OCI-M2 (cell line): Measurements from ENCODE around the gene LIN52.
"Not testable (repeated sequence)": the region's sequence is repeated elsewhere in the genome, so short reads cannot be mapped to it uniquely, and the experiment has no call there.

Source experiments
- DNase-seq: peaks from one replicate; lab custom pipeline; 2025; ENCODE audit not compliant: unreplicated experiment; lab: John Stamatoyannopoulos, UW

Gene LIN52

GRCh38 chr14:74105381-74105780 lies 20.6 kb downstream of the LIN52 start:
- DNase-seq, result no peak

GRCh38 chr14:74109369-74109768 lies 24.6 kb downstream of the LIN52 start:
- DNase-seq, result no peak

GRCh38 chr14:74111395-74112216 lies 26.9 kb downstream of the LIN52 start:
- DNase-seq, result peak; percentile 2

- not testable (repeated sequence) for DNase-seq
Observed at GRCh38 chr14:74125487-74125886, 40.7 kb downstream of the LIN52 start.

DNA sequence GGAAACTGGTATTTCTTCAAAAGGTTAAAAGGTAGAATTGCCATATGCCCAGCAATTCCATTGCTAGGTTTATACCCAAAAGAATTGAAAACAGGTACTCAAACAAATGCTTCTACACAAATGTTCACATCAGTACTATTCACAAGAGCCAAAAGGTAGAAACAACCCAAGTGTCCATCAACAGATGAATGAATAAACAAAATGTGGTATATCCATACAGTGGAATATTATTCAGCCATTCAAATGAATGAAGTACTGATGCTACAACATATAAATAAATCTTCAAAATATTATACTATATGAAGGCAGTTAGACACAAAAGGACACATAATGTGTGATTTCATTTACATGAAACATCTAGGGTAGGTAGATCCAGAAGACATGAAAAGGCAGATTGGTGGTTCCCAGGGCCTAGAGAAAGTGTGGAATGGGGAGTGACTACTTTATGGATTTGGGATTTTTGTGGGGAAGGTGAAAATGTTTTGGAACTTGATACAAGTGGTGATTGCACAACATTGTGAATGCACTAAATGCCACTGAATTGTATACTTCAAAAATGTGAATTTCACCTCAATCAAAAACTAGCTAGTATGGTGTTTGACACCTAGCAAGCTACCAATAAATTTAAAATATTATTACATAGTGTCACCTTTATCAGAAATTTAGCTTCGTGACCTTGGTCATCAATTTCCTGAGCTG lies 41.7 kb downstream of the LIN52 start:
- DNase-seq, result no peak

DNA sequence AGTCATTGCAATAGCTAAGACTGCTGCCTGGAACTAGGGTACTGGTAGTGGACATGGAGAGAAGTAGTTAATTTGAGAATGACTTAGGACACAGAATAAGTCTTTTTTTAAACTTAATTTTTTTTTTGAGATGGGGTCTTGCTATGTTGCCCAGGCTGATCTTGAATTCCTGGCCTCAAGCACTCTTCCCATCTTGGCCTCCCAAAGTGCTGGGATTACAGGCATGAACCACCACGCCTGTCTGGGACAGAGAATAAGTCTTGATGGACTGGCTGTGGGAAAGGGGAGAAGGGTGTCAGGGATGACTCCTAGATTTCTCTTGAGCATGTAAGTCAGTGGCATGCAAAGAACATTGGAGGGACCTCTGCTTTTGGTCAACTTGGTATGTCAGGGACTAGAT lies 42.9 kb downstream of the LIN52 start:
- no peak for DNase-seq

DNA sequence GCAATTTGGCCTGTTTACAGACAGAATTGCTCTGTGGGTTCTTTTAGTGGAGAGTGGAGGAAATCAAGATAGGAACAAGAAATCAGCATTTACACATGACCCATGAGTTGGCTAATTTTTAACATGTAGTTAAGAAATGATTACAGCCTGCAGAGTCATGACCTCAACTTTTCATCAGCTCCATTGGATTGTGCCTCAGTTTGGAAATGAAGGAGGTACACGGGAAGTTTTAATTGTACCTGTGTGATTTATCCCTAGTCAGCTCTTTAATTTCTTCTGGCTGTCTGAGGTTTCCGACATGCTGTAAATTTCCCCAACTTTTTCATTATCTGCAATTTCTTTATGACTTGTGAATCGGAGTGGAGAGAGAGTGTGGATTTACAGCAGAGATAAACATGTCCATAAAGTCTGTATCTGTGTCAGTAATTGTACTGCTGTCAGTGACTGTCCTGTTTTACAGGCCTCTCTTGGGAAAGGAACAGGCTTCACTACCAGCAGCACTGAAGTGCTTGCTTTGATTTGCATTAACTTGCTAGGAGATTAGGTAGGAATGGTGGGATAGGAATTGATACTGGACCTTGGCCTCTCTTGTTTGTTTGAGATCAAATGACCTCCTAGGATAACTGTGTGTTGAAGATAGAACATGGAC lies 49.2 kb downstream of the LIN52 start:
- no peak for DNase-seq

- no peak for DNase-seq
Observed at GRCh38 chr14:74134484-74134883, 49.7 kb downstream of the LIN52 start.

- no peak for DNase-seq
Observed at GRCh38 chr14:74135426-74135825, 50.7 kb downstream of the LIN52 start.

DNA sequence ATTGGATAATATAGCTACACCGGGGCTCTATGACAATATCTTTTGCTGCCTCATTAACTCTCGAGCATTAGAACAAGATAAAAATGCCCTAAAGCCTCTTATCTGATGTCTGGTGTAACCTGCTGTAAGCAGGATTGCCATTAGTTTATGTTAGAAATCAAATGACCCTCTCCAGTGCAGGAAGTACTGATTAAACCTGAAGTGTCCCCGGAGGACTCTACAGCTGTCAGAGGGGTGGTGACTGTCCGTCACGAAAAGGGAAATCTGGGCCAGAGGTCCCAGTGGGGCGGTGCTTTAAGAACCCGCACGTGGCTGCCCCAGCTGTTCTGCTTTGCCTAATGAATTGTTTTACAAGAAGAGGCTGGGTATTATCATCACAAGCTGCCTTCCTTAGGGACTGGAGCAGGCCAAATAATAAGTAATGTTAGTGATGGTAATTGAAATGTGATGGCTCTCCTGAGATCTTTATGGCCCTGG lies 55.7 kb downstream of the LIN52 start:
- no peak for DNase-seq

- no peak for DNase-seq
Observed at GRCh38 chr14:74141703-74142102, 56.9 kb downstream of the LIN52 start.

- DNase-seq, result no peak
Observed at GRCh38 chr14:74142523-74142922, 57.8 kb downstream of the LIN52 start.

GRCh38 chr14:74144789-74145188 lies 60.0 kb downstream of the LIN52 start:
- DNase-seq, result no peak

- DNase-seq, result no peak
Observed at GRCh38 chr14:74147571-74147970, 62.8 kb downstream of the LIN52 start.

DNA sequence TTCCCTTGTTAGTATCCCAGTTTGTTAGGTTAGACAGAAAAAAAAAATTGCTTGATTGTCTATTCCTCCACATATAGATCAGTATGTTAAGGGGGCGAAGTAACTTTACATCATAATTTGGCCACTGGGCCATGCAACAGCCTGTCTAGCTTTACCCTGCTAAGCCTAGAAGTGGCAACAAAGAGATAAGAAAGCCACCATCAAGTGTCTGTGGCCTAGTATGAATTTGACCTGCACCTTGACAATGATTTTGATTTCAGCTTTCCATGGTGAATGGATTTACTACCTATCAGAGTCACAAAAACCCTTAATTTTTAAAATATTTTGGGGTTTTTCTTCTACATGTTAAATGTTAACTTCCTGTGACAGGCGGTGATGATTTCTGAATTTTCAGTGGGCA lies 63.9 kb downstream of the LIN52 start:
- no peak for DNase-seq

DNA sequence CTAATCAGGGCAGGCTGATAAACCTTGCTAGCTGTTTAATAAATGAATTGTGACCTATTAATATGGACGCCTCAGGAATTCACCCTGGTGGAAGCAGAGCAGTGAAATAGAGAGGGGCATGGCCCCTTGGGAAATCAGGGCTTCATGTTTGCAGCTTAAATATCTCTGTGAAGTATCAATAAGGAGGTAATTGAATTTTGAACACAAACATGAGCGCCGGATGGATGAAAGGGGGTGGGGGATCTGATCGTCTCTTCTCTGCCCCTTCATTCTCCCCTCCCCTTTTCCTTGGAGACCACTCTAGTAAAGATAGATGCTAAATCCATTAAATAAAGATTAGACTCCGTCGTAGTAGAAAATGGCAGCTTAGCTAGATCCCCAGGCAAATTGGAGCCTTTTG lies 70.5 kb downstream of the LIN52 start:
- no peak for DNase-seq

GRCh38 chr14:74155749-74156148 lies 71.0 kb downstream of the LIN52 start:
- no peak for DNase-seq

DNA sequence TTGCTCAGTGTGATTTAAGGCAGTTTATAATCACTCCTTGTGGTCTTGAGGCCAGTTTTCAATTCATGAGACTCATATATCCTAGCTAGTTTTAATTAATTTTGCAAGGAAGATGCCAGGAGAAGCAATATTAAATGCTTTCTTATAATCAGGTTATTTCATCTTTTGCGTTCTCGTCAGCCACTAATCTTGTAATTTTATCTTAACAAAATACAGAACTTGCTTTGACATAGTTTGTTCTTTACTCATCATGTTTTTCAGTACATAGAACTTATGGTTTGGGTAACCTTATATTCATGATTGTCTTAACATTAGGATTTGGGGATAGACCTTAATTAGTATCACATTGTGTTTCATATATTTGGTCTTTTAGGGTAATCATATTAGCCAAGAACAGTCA lies 76.0 kb downstream of the LIN52 start:
- DNase-seq, result no peak

DNA sequence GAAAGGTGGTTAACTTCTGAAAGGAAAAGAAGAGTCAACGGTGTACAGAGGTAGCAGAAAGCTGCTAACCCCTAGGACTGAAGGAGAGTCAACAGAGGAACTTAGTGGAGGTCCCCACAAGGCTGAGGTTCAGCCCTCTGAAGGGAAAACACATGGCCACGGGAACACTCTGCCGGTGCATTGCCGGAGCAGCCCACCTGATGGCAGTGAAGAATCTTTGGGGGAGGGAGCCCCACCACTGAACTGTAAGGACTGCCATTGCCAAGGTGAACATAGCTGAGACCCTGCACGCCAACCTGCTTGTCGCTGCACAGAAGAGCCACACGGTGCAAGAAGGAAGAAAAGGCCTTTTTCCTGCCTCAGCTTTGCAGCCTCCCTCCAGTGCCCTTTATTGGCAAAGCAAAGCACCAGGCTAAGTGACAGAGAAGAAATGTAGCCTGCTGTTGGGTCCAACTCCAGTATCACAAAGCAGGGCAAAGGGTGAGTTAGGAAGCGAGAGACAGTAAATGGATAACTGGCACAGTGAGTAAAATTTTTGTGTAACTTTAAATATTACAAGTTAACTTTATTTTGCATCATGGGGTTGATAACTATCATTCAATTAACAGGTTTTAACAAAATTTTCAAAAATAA lies 76.9 kb downstream of the LIN52 start:
- DNase-seq, result no peak

DNA sequence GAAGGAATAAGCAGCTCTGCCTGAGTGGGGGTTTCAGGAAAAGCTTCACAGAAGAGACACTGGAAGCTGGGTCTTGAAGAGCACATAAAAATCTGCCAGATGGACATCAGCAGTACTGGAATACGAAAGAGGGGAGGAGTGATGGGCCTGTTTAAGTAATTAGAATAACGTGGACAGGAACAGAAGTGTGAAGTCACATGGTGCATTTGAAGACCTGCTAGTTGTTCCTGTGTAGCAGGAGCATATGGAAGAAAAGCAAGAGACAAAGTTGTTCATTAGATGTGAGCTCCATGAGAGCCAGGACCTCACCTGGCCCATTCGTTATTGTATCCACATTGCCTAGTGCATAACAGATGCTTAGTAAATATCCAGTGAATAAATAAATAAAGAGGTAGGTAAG lies 85.2 kb downstream of the LIN52 start:
- no peak for DNase-seq

DNA sequence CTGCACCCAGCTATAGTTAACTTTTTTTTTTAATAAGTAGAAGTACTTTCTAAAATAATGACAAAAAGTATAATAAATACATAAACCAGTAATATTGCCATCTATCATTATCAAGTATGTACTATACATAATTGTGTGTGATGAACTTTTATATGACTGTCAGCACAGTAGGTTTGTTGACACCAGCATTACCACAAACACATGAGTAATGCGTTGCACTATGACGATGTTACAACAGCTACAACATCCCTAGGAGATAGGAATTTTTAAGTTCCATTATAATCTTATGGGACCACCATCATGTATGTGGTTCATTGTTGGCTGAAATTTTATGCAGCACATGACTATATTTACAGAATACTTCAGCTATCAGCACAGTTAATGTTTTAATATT lies 91.6 kb downstream of the LIN52 start:
- DNase-seq, result no peak
